Esophagus muscularis mucosa (tissue), 4 donors: Measurements from ENCODE around the gene KAZN. TPM values are rescaled to one million over a fixed set of nuclear protein-coding genes. Genes with fewer than 3 reads are reported as not detected.

Experiments
- DNase-seq: peaks from one replicate; pipeline ENCODE4 v3.0.0-alpha.2; 2017; ENCODE audit errors: extremely low spot score
- H3K27ac ChIP-seq, 4 donors: fragments of 200-600 bp; sonication (generic); replicated peaks in 1 of 4; 1 replicate in 3 of 4; 2 replicates in 1 of 4; pipeline ENCODE4 v1.5.1; 2016 to 2019; ENCODE audit warnings: mild to moderate bottlenecking in 1 of 4
- H3K27me3 ChIP-seq, 4 donors: fragments of 200-600 bp; sonication (generic); one replicate each; pipeline versions ENCODE4 v1.5.1 to v1.6.0; 2016 to 2019
- H3K36me3 ChIP-seq, 4 donors: fragments of 200-600 bp; sonication (generic); one replicate each; pipeline ENCODE4 v1.5.1; 2016 to 2019
- H3K4me1 ChIP-seq, 4 donors: fragments of 200-600 bp; sonication (generic); one replicate each; pipeline ENCODE4 v1.5.1; 2016 to 2019
- H3K4me3 ChIP-seq, 4 donors: fragments of 200-600 bp; sonication (generic); 1 replicate in 2 of 4; 2 replicates in 2 of 4; pipeline ENCODE4 v1.5.1; 2016 to 2019; ENCODE audit warnings: mild to moderate bottlenecking in 4 of 4, moderate library complexity in 1 of 4
- H3K9me3 ChIP-seq, 4 donors: fragments of 200-600 bp; sonication (generic); 1 replicate in 3 of 4; 2 replicates in 1 of 4; pipeline ENCODE4 v1.5.1; 2016 to 2019
- EP300 ChIP-seq: sonication (generic); formaldehyde crosslinking; IDR thresholded peaks from one replicate; pipeline ENCODE4 v1.6.1; 2017; ENCODE audit warnings: antibody characterized with exemption
- POLR2A ChIP-seq: fragments of 450-650 bp; IDR thresholded peaks from one replicate; pipeline ENCODE4 v1.6.1; 2017; ENCODE audit warnings: antibody characterized with exemption, moderate library complexity, mild to moderate bottlenecking, low read depth
- POLR2AphosphoS5 ChIP-seq, 2 donors: sonication (generic); formaldehyde crosslinking; IDR thresholded peaks; one replicate each; pipeline ENCODE4 v1.6.1; 2017; ENCODE audit warnings: antibody characterized with exemption in 2 of 2
- WGBS: methylation state at CpG from one replicate; pipeline ENCODE4 v1.1.5; 2018; 5-methylcytosine and 5-hydroxymethylcytosine counted together
- intact Hi-C: fragments of 100-400 bp; cut with DNase I; formaldehyde crosslinking; loops from one replicate; pipeline ENCODE4 v1.15.1; 2023
- total RNA-seq, 4 donors: library from RNA; depleted of rRNA; stranded (reverse); fragments of >200 nt; gene quantifications; one replicate each; pipeline versions ENCODE4 v1.1.0 to v1.2.1, GENCODE V29; 2016
- TF ChIP-seq, protein P1 (sequence below), 3 experiments: fragments of 200-600 bp in 2 of 3; fragments of 450-650 bp in 1 of 3; sonication (generic) in 2 of 3; IDR thresholded peaks; one replicate each; pipeline ENCODE4 v1.5.1; 2017 to 2019; ENCODE audit warnings: antibody characterized with exemption in 3 of 3, mild to moderate bottlenecking in 2 of 3, moderate library complexity in 1 of 3

The KAZN gene
- total RNA-seq, 4 donors from 2014 or later: 9.9 to 14.1 (median 11.9) TPM

DNA sequence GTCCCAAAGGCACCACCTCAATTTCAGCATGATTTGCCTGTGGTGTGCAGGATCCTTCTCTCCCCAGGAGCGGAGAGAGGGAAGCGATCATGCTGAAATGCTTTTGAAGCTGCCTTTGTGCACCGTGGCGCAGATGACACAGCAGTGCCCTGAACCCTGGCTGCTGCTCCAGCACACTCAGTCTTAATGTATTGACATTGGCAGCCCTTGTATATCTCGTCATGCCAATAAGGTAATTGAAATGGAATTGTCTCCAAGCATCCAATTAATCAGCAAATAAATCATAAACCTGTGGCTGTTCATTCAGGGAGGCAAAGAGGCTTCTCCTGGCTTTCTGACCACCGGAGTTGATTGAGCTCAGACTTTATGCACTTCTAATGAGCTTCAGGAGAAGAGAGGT, 139.8 kb downstream of the KAZN start:
- H3K27me3 ChIP-seq: peaks cover 0 to 30% (median 0%) of the 10 kb centered on the region in 4 donors
- H3K4me3 ChIP-seq: no peak overlapping the region
- WGBS: 89% methylated on average over 6 of the region's 6 CpGs
- no peak for DNase-seq
- H3K36me3 ChIP-seq: no peaks in the 10 kb centered on the region
- peaks cover 0 to 11% (median 0%) of the 10 kb centered on the region in 4 donors for H3K4me1 ChIP-seq
- intact Hi-C loops: loop anchor here (10.0 kb wide), 1 partner anchor 623 kb away; no protein-coding TSS in a partner anchor
- H3K27ac ChIP-seq: no peak overlapping the region
- no peaks in the 10 kb centered on the region for H3K9me3 ChIP-seq
- TF ChIP-seq EP300: no peak
- TF ChIP-seq POLR2AphosphoS5 (IDR thresholded peaks at IDR 0.05): no peak
- TF ChIP-seq, protein P1, sequence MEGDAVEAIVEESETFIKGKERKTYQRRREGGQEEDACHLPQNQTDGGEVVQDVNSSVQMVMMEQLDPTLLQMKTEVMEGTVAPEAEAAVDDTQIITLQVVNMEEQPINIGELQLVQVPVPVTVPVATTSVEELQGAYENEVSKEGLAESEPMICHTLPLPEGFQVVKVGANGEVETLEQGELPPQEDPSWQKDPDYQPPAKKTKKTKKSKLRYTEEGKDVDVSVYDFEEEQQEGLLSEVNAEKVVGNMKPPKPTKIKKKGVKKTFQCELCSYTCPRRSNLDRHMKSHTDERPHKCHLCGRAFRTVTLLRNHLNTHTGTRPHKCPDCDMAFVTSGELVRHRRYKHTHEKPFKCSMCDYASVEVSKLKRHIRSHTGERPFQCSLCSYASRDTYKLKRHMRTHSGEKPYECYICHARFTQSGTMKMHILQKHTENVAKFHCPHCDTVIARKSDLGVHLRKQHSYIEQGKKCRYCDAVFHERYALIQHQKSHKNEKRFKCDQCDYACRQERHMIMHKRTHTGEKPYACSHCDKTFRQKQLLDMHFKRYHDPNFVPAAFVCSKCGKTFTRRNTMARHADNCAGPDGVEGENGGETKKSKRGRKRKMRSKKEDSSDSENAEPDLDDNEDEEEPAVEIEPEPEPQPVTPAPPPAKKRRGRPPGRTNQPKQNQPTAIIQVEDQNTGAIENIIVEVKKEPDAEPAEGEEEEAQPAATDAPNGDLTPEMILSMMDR (IDR thresholded peaks at IDR 0.05): no peak
- no peak for TF ChIP-seq POLR2A

DNA sequence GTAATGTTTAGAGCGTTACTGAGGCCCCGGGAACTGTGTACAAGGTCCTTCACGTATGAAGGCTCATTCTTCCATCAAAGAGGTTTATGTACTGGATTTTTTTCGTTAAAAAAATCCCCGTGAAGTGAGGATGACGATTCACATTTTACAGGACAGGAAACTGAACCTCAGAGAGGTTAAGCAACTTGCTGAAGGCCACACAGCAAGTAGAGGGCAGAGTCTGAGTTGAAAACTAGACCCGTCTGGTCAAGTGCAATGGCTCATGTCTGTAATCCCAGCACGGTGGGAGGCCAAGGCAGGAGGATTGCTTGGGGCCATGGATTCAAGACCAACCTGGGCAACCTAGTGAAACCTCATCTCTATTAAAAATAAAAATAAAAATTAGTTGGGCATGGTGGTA, 140.2 kb downstream of the KAZN start:
- Histone ChIP-seq H3K27ac (no peak overlapping the region), H3K27me3 (peaks cover 0 to 27% (median 0%) of the 10 kb centered on the region in 4 donors), H3K36me3 (no peaks in the 10 kb centered on the region), H3K9me3 (no peaks in the 10 kb centered on the region), H3K4me3 (no peak overlapping the region), H3K4me1 (peaks cover 0 to 8% (median 0%) of the 10 kb centered on the region in 4 donors)
- no peak for DNase-seq
- no peak for TF ChIP-seq EP300
- TF ChIP-seq, protein P1 (IDR thresholded peaks at IDR 0.05): no peak
- no peak for TF ChIP-seq POLR2AphosphoS5 (IDR thresholded peaks at IDR 0.05)
- TF ChIP-seq POLR2A: no peak
- intact Hi-C loops: loop anchor here (10.0 kb wide), 1 partner anchor 624 kb away; no protein-coding TSS in a partner anchor
- whole genome bisulfite sequencing: 90% methylated on average over 8 of the region's 8 CpGs

DNA sequence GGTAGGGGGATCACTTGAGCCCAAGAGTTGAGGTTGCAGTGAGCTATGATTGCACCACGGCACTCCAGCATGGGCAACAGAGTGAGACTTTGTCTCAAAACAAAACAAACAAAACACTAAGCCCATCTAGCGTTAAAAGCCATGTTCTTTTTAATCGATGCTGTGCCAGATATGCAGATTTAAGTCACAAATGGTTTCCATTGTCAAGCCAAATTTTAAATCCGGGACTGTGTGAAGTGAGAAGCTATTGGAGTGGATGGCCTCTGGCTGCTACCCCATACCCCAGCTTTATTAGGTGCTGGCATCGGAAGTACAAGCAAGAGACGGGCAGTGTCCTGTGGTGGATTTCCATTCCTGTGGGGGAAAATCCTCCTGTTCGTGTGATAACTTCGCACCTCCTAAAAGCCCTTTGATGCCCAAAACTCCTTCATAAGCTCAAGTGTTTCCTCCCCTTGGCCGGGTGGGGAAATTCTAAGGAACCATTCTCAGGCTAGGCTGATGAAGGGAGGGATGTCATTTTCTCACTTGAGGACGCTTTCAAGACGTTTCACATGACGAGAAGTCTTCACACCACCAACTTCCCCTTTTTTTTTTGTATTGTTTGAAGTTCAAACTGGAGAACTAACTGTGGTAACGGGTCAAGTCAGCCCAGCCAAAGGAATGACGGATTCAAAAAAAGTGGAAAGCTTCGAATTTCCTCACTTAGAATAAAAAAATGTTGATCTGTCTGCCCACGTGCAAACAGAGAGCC, 140.8 kb downstream of the KAZN start:
- Histone ChIP-seq H3K27ac (no peak overlapping the region), H3K9me3 (no peaks in the 10 kb centered on the region), H3K36me3 (no peaks in the 10 kb centered on the region), H3K4me1 (peaks cover 0 to 8% (median 0%) of the 10 kb centered on the region in 4 donors), H3K27me3 (peaks cover 0 to 24% (median 0%) of the 10 kb centered on the region in 4 donors), H3K4me3 (no peak overlapping the region)
- intact Hi-C loops: loop anchor here (10.0 kb wide), 1 partner anchor 624 kb away; no protein-coding TSS in a partner anchor
- no peak for DNase-seq
- 62% methylated on average over 15 of the region's 16 CpGs for WGBS
- TF ChIP-seq, protein P1 (IDR thresholded peaks at IDR 0.05): no peak
- TF ChIP-seq POLR2A: no peak
- no peak for TF ChIP-seq POLR2AphosphoS5 (IDR thresholded peaks at IDR 0.05)
- TF ChIP-seq EP300: no peak

DNA sequence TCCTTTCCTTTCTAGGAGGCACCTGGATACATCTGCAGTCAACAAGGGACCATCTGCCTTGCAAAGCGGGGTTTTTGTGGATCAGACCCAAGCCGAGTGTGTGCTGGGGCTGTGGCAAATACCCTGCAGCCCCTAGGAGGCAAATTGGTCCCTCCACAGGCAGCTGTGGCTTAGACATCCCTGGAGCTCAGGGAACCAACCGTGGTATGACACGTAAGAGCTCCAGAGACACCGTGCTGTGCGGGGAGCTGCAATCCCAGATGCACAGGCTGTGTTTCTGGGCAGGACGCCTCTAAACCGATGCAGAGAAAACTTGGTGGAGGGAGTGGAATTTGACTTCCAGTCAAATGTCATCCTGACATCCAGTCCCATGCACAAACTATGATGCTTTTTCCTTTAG, 141.5 kb downstream of the KAZN start:
- Histone ChIP-seq H3K4me1 (peaks cover 0 to 8% (median 0%) of the 10 kb centered on the region in 4 donors), H3K4me3 (no peak overlapping the region), H3K36me3 (no peaks in the 10 kb centered on the region), H3K27ac (no peak overlapping the region), H3K27me3 (peaks cover 0 to 24% (median 0%) of the 10 kb centered on the region in 4 donors), H3K9me3 (no peaks in the 10 kb centered on the region)
- intact Hi-C loops: no loop called here
- WGBS: 75% methylated on average over 8 of the region's 8 CpGs
- no peak for DNase-seq
- TF ChIP-seq, protein P1 (IDR thresholded peaks at IDR 0.05): no peak
- no peak for TF ChIP-seq EP300
- no peak for TF ChIP-seq POLR2AphosphoS5 (IDR thresholded peaks at IDR 0.05)
- TF ChIP-seq POLR2A: no peak
